HG03354 (cell line): ENCODE data around the gene INVS.
A peak's percentile ranks its signal among the peaks of the same experiment; 100 is the strongest.
"Not testable (repeated sequence)": the region's sequence is repeated elsewhere in the genome, so short reads cannot be mapped to it uniquely, and the experiment has no call there.

ENCODE experiments used
- ATAC-seq: cut with Tn5 transposase; IDR thresholded peaks from one replicate; pipeline ENCODE4 v1.9.1; 2021; ENCODE audit warnings: mild to moderate bottlenecking; ENCODE audit not compliant: unreplicated experiment, poor library complexity, severe bottlenecking

INVS gene

DNA sequence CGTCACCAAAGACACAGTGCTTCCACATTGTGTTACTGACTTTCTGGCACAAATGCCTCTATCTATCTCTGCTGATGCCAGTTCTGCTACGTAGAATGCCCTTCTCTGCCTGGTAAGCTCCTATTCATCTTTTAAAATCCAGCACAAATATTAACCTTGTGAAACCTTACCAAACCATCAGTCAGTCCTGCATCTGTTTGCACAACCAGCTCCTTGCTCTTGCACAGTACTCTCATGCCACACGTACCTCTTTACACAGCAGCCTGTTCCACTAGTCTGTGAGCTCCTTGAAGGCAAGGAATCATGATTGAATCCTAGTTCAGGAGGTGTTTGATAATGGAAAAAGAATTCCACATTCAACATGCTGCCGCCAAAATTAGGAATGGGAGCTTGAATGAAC is 197.4 kb downstream of the INVS start:
- ATAC-seq = no peak

DNA sequence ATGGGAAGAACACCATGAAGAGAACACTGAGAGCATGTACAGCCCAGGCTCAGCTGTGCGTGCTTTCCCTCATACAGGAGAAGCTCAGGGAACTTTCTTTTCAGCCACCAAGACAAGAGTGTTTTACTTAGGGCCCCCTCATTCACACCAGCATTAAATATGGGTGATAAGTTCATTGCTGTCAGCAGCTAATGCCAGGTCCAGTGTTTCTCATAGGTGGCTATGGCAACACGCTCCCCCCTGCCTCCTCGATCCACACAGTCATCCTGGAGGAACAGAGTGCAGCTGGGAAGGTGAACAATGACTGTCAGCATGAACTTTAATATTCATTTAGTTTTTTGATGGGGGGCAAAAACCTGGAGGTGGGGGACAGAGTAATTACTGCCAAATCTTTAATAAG is 199.3 kb downstream of the INVS start:
- ATAC-seq = no peak

- no peak for ATAC-seq
These were observed 204.7 kb downstream of the INVS start for GRCh38 chr9:100303747-100304146.

DNA sequence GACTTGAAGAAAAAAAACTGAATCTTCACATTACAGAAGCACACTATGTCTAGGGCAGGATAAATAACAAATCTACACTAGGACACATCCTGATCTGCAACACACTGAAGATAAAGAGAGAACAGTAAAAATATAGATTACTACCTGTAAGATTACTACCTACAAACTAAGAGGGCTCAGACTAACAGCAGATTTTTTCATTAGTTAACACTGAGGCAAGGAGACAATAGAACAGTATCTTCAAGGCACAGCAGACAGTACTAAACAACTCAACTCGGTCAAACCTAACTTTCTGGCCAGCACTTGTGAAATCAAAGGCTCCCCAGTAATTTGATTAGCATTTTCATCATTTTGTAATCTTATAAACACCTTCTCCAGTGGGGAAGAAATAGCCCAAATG is 207.2 kb downstream of the INVS start:
- ATAC-seq = no peak

GRCh38 chr9:100307080-100307479 is 208.0 kb downstream of the INVS start:
- no peak for ATAC-seq

DNA sequence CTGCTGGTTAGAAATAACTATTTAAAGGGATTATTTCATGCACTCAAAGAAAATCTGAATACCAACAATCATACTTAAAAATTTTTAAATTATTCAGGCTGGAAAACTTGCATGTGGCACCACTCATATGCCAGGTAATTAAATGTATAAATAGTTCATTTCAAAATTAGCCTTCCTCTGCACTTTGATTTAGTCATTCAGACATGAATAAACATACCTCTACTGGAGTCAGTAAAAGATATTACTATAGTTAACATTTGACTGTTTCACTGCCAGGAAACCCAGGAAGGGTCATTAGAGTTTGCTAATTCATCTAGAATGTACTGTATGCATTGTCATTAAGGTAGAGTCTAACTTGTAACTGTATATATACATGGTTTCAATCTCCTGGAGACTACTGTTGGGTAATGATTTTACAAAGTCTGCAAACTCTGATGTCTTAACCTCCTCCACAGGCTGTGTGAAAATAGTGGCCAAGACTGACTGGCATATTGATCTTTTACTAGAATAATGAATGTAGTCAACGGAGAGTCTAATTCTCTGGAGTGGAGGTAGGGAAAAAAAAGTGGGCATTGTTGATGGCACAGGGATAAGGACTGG is 210.0 kb downstream of the INVS start:
- no peak for ATAC-seq

GRCh38 chr9:100309992-100310391 is 210.9 kb downstream of the INVS start:
- ATAC-seq = no peak

DNA sequence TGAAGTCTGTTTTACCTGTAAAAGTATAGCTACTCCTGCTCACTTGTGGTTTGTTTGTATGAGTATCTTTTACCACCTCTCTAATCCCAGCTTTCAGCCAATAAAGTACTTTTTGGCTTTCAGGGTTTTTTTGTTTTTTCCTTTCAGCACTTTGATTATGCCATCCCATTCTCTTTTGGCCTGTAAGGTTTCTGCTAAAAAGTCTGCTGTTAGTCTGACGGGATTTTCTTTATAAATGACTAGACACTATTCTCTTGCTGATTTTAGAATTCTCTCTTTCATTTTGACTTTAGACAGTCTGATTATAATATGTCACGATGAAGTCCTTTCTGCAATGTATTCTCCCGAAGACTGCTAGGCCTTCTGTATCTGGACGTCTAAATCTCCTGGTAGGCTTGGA is 216.5 kb downstream of the INVS start:
- ATAC-seq = no peak

DNA sequence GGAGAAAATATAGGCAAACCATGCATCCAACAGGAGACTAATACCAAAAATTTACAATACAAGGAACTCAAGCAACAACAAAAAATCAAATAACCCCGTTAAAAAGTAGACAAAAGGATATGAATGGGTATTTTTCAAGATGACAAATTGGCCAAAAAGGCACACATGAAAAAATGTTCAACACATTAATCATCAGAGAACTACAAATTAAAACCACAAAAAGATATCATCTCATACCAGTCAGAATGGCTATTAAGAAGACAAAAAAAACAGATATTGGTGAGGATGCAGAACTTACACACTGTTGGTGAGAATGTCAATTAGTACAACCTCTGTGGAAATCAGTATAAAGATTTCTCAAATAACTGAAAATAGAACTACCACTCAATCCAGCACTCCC is 218.7 kb downstream of the INVS start:
- no peak for ATAC-seq

GRCh38 chr9:100322954-100323536 is 224.0 kb downstream of the INVS start:
- peak; percentile 64 for ATAC-seq

DNA sequence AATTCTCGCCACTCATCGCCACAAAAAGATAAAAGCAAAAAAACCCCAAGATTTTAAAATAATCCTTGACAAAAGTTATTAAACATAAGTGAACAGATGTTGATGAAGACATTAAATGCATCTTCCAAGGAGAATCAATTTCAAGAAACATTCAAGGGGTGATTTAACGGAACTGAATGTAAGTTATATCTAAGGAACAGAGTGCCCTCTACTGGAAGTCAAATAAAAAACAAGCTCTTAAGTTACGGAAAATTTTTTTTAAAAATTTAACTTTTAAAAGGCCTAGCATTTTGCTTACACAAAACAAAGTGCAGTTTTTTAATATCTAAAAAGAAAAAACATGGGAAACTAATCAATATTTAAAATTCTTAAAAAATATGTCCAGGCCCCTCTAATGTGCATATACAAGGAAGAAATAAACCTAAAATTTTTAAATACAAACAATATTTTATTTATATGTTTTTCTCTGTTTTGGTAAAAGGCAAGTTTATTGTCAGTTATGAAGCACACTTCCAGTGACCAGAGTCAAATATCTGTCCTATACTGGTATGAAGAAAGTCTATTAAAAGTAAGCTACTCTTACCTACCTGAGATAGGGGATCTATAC is 225.7 kb downstream of the INVS start:
- no peak for ATAC-seq

DNA sequence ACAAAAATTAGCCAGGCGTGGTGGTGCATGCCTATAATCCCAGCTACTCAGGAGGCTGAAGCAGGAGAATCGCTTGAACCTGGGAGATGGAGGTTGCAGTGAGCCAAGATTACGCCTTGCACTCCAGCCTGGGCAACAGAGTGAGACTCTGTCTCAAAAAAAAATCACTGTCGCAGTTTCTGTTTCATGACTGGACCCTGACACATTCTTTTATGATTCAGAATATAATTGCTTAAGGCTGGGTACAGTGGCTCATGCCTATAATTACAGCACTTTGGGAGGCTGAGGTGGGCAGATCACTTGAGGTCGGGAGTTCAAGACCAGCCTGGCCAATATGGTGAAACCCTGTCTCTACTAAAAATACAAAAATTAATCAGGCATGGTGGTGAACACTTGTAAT is 239.7 kb downstream of the INVS start:
- ATAC-seq = not testable (repeated sequence)

DNA sequence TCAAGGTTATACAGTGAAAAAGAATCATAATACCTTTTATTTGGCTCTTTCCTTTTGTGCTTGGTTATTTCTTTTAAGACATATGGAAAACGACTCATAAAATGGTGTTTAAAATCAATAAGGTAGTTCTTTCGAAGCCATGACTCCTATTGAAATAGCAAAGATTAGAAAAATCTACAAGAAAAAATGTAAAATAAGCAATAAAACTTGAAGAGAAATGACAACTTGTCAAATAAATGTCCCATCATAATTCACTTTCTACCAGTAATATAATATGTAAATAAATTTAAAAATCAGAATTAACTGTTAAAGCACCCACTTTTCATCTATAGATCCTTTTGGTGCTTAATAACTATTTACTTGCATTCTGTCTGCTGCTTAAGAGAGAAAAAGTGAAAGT is 241.2 kb downstream of the INVS start:
- no peak for ATAC-seq

DNA sequence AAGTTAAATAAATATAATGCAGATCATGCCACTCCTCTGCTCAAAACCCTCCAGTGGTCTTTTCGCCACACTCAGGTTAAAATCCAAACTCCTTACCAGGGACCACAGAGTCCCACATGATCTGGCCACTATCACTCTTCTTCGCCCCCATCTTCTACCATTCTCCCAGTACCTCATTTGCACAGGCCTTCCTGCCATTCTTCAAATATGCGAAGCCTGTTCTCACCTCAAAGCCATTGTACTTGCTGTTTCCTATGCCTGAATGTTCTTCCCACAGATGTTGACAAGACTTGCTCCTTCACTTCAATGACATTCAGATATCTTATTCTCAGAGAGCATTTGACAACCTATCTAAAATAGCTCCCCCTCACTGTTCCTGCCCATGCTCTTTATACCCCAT is 242.8 kb downstream of the INVS start:
- no peak for ATAC-seq

DNA sequence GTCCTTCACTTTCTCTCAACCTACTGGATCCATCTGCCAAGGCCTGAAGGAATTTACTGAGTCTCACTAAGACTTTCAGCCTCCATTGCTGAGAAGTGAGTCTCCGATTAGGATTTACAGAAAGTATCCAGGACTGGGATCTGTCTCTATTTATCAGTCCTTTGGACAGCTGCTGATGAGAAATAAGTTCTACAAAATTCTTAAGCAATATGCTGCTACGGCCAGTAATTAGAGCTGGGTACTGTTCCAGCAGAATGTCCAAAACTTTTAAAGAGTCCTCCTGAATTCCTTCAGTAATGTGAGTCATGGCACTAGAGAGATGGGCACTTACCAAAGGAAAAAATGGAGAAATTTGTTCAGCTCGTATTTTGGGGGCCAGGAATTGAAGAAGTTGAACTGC is 247.8 kb downstream of the INVS start:
- ATAC-seq = no peak

- ATAC-seq = no peak
These were observed 251.1 kb downstream of the INVS start for GRCh38 chr9:100350188-100350587.
